HG03460 (cell line): Measurements from ENCODE around the gene ODF4.

Experiments
- ATAC-seq: cut with Tn5 transposase; IDR thresholded peaks from one replicate; pipeline ENCODE4 v1.9.1; 2021; ENCODE audit not compliant: unreplicated experiment

Gene ODF4

GRCh38 chr17:8339540-8339939 is at the start of gene ODF4:
TSS of gene ODF4 (plus strand) at chr17:8339840. CDS start at chr17:8340052, 212 bp downstream.
- no peak for ATAC-seq

GRCh38 chr17:8290043-8290442 is 49.6 kb upstream of the ODF4 start:
- ATAC-seq: no peak

GRCh38 chr17:8292639-8293395 is 46.8 kb upstream of the ODF4 start:
- ATAC-seq: no peak

GRCh38 chr17:8294361-8294760 is 45.3 kb upstream of the ODF4 start:
- no peak for ATAC-seq

- no peak for ATAC-seq
These were observed 44.8 kb upstream of the ODF4 start for GRCh38 chr17:8294814-8295316.

- ATAC-seq: no peak
These were observed 39.4 kb upstream of the ODF4 start for GRCh38 chr17:8300226-8300625.

GRCh38 chr17:8300627-8301242 is 38.9 kb upstream of the ODF4 start:
- no peak for ATAC-seq

- ATAC-seq: no peak
These were observed 29.0 kb upstream of the ODF4 start for GRCh38 chr17:8310601-8311123.

- ATAC-seq: no peak
These were observed 28.4 kb upstream of the ODF4 start for GRCh38 chr17:8311131-8311790.

GRCh38 chr17:8312251-8312650 is 27.4 kb upstream of the ODF4 start:
- no peak for ATAC-seq

- ATAC-seq: no peak
These were observed 26.7 kb upstream of the ODF4 start for GRCh38 chr17:8312726-8313600.

- ATAC-seq: no peak
These were observed 24.6 kb upstream of the ODF4 start for GRCh38 chr17:8314797-8315763.

- no peak for ATAC-seq
These were observed 23.8 kb upstream of the ODF4 start for GRCh38 chr17:8315764-8316217.

GRCh38 chr17:8318010-8318935 is 21.4 kb upstream of the ODF4 start:
- no peak for ATAC-seq

GRCh38 chr17:8320262-8320661 is 19.4 kb upstream of the ODF4 start:
- no peak for ATAC-seq

GRCh38 chr17:8320990-8321389 is 18.6 kb upstream of the ODF4 start:
- no peak for ATAC-seq

GRCh38 chr17:8322061-8322460 is 17.6 kb upstream of the ODF4 start:
- ATAC-seq: no peak

GRCh38 chr17:8324132-8324531 is 15.5 kb upstream of the ODF4 start:
- ATAC-seq: no peak
